Activated gamma-delta T cell (primary cell): ENCODE measurements around the gene SMARCC1.
A peak's percentile ranks its signal among the peaks of the same experiment; 100 is the strongest.

Experiments
- DNase-seq: peaks from one replicate; lab custom pipeline; 2025; lab: John Stamatoyannopoulos, UW

The SMARCC1 gene

GRCh38 chr3:47588053-47588452 is 193.6 kb downstream of the SMARCC1 start:
- DNase-seq = no peak

GRCh38 chr3:47586746-47587145 is 194.9 kb downstream of the SMARCC1 start:
- DNase-seq = no peak

GRCh38 chr3:47583320-47584075 is 198.2 kb downstream of the SMARCC1 start:
- DNase-seq = no peak

- DNase-seq = no peak
These were observed 199.9 kb downstream of the SMARCC1 start for GRCh38 chr3:47581835-47582234.

- no peak for DNase-seq
These were observed 200.3 kb downstream of the SMARCC1 start for GRCh38 chr3:47581422-47581821.

- no peak for DNase-seq
These were observed 201.2 kb downstream of the SMARCC1 start for GRCh38 chr3:47580481-47580880.

GRCh38 chr3:47579875-47580274 is 201.8 kb downstream of the SMARCC1 start:
- DNase-seq = no peak

GRCh38 chr3:47578691-47579632 is 202.7 kb downstream of the SMARCC1 start, which contains the start of gene CSPG5:
Gene CSPG5 (minus strand): TSS chr3:47578865. CDS start chr3:47578693, 172 bp downstream.
- peak; percentile 18 for DNase-seq

GRCh38 chr3:47578119-47578632 is 203.5 kb downstream of the SMARCC1 start:
- peak; percentile 39 for DNase-seq

- DNase-seq = no peak
These were observed 204.0 kb downstream of the SMARCC1 start for GRCh38 chr3:47577583-47578118.

GRCh38 chr3:47573190-47574172 is 208.2 kb downstream of the SMARCC1 start:
- DNase-seq = no peak

GRCh38 chr3:47571391-47572175 is 210.1 kb downstream of the SMARCC1 start:
- no peak for DNase-seq

- no peak for DNase-seq
These were observed 212.8 kb downstream of the SMARCC1 start for GRCh38 chr3:47568901-47569300.

GRCh38 chr3:47567149-47567548 is 214.5 kb downstream of the SMARCC1 start:
- DNase-seq = no peak

- DNase-seq = no peak
These were observed 215.0 kb downstream of the SMARCC1 start for GRCh38 chr3:47566667-47567066.

- DNase-seq = no peak
These were observed 215.8 kb downstream of the SMARCC1 start for GRCh38 chr3:47565734-47566550.

- no peak for DNase-seq
These were observed 225.3 kb downstream of the SMARCC1 start for GRCh38 chr3:47556351-47556750.

- DNase-seq = no peak
These were observed 227.4 kb downstream of the SMARCC1 start for GRCh38 chr3:47554335-47554734.

GRCh38 chr3:47553407-47553806 is 228.3 kb downstream of the SMARCC1 start:
- DNase-seq = no peak
